Stimulated activated CD8-positive, alpha-beta memory T cell treated with anti-CD3 and anti-CD28 coated beads, Interleukin-4, amount 100 ng/mL, for 24 hours (primary cell): Measurements from ENCODE around the gene FBLN5.

Experiments
- DNase-seq: peaks from one replicate; pipeline ENCODE4 v3.0.0-alpha.2; 2020; ENCODE audit warnings: low read depth

Gene FBLN5

GRCh38 chr14:91946622-91947474 is 646 bp downstream of the FBLN5 start:
- DNase-seq, result no peak

GRCh38 chr14:91945751-91946621 is 1.5 kb downstream of the FBLN5 start:
- DNase-seq, result no peak

GRCh38 chr14:91942946-91943345 is 4.5 kb downstream of the FBLN5 start:
- DNase-seq, result no peak

- no peak for DNase-seq
Measured at GRCh38 chr14:91942128-91942527, 5.4 kb downstream of the FBLN5 start.

- DNase-seq, result no peak
Measured at GRCh38 chr14:91940209-91940608, 7.3 kb downstream of the FBLN5 start.

- DNase-seq, result no peak
Measured at GRCh38 chr14:91935586-91935985, 11.9 kb downstream of the FBLN5 start.

GRCh38 chr14:91934554-91935285 is 12.8 kb downstream of the FBLN5 start:
- no peak for DNase-seq

- no peak for DNase-seq
Measured at GRCh38 chr14:91931478-91932088, 15.9 kb downstream of the FBLN5 start.

- DNase-seq, result no peak
Measured at GRCh38 chr14:91929700-91930099, 17.8 kb downstream of the FBLN5 start.

GRCh38 chr14:91927800-91928199 is 19.7 kb downstream of the FBLN5 start:
- DNase-seq, result no peak

GRCh38 chr14:91927191-91927590 is 20.3 kb downstream of the FBLN5 start:
- no peak for DNase-seq

- no peak for DNase-seq
Measured at GRCh38 chr14:91926131-91926890, 21.2 kb downstream of the FBLN5 start.

GRCh38 chr14:91925727-91926121 is 21.8 kb downstream of the FBLN5 start:
- DNase-seq, result no peak

- no peak for DNase-seq
Measured at GRCh38 chr14:91925001-91925726, 22.3 kb downstream of the FBLN5 start.

GRCh38 chr14:91920526-91920925 is 27.0 kb downstream of the FBLN5 start:
- DNase-seq, result no peak

GRCh38 chr14:91919814-91920213 is 27.7 kb downstream of the FBLN5 start:
- no peak for DNase-seq

- no peak for DNase-seq
Measured at GRCh38 chr14:91918186-91918883, 29.2 kb downstream of the FBLN5 start.

- no peak for DNase-seq
Measured at GRCh38 chr14:91912035-91912434, 35.5 kb downstream of the FBLN5 start.

GRCh38 chr14:91911474-91912032 is 35.9 kb downstream of the FBLN5 start:
- no peak for DNase-seq

- no peak for DNase-seq
Measured at GRCh38 chr14:91910196-91910595, 37.3 kb downstream of the FBLN5 start.
